Fibroblast of villous mesenchyme (primary cell): Measurements from ENCODE around the gene CNTN4. TPM values are rescaled to one million over a fixed set of nuclear protein-coding genes. Genes with fewer than 3 reads are reported as not detected.
A peak's percentile ranks its signal among the peaks of the same experiment; 100 is the strongest.
"Not testable (repeated sequence)": the region's sequence is repeated elsewhere in the genome, so short reads cannot be mapped to it uniquely, and the experiment has no call there.

Experiments
- DNase-seq: peaks from one replicate; pipeline ENCODE4 v3.0.0-alpha.2; 2010; ENCODE audit warnings: low read depth
- H3K4me3 ChIP-seq: 2 replicates; pipeline ENCODE4 v1.5.1; 2011; ENCODE audit warnings: low read depth, mild to moderate bottlenecking, low read length
- CTCF ChIP-seq: IDR thresholded peaks from 2 replicates; pipeline ENCODE4 v1.5.1; 2012; ENCODE audit warnings: low read depth, mild to moderate bottlenecking, low read length; ENCODE audit not compliant: insufficient read depth
- total RNA-seq: library from RNA; depleted of rRNA; stranded (reverse); fragments of >200 nt; gene quantifications from 2 replicates; pipeline ENCODE4 v1.2.3, GENCODE V29; 2012

Gene CNTN4
- total RNA-seq, 1 donor, result 6.9 TPM

DNA sequence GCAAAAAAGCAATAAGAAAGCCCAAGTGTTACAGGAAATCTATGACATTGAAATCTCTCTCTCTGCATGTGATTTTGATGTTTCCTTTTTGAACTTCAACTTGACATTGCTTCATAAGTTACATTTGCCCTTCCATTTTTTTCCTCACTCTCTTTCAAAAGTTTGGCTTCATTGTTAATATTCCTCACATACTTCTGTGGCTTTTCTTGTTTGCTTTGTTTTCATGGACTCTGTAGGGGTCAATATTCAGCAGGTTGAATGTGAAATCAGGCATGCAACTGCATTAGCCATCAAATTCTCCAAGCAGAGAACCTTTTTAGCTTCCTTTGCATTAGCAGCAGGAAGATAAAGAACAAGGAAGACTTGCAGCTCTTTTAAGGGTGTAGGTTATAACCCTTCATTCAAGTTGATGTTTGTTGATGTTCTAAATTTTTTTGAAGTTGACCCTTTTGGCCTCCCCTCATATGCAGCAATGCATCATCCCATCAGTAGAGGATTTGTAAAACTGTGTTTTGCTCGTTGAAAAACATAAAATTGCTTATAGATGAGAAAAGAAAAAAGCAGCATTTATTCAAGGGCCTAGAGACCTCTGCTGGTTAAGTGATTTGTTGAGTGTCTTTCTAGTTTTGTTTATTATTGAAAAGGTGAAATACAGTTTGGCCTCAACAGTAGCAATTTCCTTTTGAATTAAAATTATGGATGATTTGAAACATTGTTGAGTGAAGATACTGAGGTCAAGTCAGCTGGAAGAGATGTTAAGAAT, 800.1 kb downstream of the CNTN4 start:
- peak; percentile 5 for DNase-seq
- no peak overlapping the region for H3K4me3 ChIP-seq
- TF ChIP-seq CTCF, result no peak

- no peak overlapping the region for H3K4me3 ChIP-seq
- no peak for DNase-seq
- TF ChIP-seq CTCF, result no peak
Observed at GRCh38 chr3:2904054-2904453, 805.4 kb downstream of the CNTN4 start.

DNA sequence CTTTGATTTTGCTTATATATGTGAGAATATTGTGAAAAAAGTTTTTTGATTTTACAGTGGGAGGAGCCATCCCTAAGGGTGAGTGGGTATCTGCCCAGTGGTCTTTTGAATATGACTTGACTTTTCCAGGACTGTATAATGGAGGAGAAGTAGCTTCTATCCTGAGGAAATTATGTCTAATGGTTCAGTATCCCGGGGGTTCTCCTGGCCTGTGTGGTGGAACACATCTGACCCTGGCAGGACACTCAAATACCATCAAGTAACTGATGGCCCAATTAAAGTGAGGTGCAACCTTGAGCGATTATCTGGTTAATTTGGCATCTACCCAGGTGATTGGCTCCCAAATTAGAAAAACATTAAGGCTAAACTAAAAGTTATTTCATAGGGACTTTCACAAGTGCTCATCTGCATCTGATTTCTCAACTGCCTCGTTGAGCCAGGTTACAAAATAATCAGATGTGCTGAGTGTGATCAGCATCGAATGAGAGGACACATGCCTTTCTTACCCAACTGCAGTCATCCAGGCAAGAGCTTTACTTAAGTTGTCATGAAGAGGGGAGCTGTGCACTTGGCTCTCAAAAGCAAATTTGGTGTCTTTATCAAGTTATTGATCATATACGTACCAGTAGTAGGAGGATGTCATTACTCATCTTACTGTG, 810.2 kb downstream of the CNTN4 start:
- peak; percentile 2 for DNase-seq
- no peak overlapping the region for H3K4me3 ChIP-seq
- TF ChIP-seq CTCF, result no peak

- no peak overlapping the region for H3K4me3 ChIP-seq
- no peak for TF ChIP-seq CTCF
- no peak for DNase-seq
Observed at GRCh38 chr3:2910997-2911396, 812.3 kb downstream of the CNTN4 start.

DNA sequence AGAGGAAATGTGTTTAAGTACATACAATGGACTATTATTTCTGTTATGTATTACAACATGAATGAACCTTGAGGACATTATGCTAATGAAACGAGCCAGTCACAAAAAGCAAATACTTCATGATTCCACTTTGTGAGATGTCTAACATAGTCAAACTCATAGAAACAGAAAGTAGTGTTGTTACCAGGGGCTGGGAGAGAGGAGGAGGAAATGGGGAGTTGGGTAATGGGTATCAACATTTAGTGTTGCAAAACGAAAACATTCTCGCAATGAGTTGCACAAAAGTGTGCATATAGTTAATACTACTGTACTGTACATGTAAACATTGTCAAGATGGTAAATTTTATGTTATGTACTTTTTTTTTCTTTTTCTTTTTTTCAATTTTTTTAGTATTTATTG, 817.2 kb downstream of the CNTN4 start:
- TF ChIP-seq CTCF, result no peak
- no peak for DNase-seq
- H3K4me3 ChIP-seq, result no peak overlapping the region

DNA sequence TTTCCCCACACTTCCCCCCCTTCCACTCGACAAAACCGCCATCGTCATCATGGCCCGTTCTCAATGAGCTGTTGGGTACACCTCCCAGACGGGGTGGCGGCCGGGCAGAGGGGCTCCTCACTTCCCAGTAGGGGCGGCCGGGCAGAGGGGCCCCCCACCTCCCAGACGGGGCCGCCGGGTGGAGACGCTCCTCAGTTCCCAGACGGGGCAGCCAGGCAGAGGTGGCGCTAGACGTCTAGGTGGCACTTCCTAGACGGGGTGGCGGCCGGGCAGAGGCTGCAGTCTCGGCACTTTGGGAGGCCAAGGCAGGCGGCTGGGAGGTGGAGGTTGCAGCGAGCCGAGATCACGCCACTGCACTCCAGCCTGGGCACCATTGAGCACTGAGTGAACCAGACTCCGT, 818.0 kb downstream of the CNTN4 start:
- H3K4me3 ChIP-seq, DNase-seq: not testable (repeated sequence)

DNA sequence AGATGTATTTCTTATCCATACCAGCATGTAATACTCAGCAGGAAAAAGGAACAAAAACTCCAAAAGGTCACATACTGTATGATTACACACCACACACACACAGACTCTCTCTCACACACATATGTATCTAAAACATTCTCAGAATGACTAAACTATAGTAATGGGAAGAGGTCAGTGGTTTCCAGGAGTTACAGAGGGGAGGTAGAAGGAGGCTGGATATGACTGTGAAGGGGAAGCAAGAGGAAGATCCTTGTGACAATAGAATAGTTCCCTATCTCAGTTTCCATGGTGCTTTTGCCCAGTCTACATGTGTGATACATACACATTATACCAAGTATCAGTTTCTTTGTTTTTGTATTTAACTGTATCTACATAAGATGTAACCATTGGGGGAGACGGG, 821.4 kb downstream of the CNTN4 start:
- no peak for DNase-seq
- H3K4me3 ChIP-seq, result no peak overlapping the region
- TF ChIP-seq CTCF, result no peak
